Fibroblast of peridontal ligament (primary cell): ENCODE data around the gene SORL1.

ENCODE experiments used
- DNase-seq: peaks from one replicate; pipeline ENCODE4 v3.0.0-alpha.2; 2010; ENCODE audit errors: extremely low read depth

SORL1 gene

GRCh38 chr11:121429556-121429955, 22.6 kb upstream of the SORL1 start:
- no peak for DNase-seq

DNA sequence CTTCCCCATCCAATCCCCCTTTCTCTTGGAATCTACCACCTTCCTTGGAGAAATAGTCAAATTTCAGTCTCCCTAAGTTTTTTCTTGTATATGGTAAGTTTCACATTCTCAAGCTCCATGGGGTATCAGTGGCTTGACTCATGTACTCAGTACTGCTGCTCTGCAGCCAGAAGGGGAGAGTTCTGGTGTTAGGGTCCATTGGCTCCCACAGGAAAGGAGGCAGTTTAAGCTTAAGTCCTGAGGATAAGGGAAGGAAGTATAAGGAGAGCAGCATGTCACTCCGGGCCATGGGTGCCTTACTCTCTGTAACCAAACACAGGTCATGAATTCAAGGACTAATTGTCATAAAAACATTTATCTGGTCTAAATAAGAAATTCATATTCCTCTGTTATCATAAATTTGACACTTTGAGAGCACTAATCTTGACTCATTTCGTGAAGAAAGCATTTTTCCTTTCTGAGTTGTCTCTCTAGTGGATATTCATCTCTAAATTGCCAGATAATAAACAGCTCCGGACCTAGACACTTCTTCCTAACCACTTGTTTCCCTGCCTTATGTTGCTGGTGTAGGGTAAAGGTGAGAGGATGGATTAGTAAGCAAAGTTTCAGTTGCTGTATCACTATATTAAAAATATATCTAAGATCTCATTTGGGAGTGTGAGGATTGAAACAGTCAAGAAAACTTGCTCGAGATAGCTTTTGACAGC, 20.1 kb upstream of the SORL1 start:
- DNase-seq = no peak

DNA sequence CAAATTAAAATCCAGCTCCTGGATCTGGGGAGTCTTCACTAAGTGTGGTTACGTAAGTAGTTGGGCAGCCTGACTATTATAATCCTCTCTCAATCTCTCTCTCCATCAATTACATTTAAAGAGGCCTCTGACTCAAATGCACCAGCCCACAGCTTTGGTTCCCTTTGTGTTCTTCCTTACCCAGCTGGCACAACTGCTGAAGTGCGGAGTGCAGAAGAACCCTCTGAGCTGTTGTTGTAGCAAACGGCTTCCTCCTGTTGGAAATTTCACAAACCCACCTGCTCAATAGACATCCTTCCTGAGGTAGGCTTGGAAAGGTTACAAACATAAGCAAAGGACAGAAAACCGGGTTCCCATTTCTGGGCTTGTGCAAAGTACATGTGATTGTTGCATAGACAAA, 17.0 kb upstream of the SORL1 start:
- DNase-seq = no peak

- DNase-seq = no peak
These were observed 16.3 kb upstream of the SORL1 start for GRCh38 chr11:121435551-121436511.

DNA sequence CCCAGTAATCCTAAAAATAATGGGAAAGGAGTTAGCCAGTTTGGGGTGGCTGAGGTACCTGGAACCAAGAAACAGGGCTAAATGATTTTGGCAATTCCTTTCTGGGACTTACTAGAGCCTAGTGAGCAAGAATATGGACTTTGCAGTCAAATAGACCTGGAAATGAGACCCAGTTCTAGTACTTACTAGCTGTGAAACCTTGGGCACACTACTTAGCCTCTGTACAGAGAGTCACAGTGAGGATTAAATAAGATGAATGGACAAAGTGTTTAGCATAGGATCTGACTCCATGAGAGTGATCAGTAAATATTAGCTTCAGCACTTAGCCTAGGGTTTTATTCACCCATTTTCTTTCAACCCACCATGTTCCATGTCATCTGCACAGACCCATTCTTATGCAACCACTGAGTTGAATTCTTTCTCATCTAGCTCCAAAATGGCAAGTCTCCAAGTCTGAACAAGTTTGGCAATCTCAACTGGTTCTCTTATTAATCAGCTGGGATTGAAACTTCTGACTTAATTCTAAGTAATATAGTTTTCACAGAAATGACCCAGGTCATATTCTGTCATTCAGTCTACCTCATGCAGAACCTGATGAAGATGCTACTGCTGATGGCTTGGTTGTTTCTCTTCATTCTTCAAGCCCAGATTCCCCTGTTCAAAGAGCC, 15.0 kb upstream of the SORL1 start:
- peak; percentile 10 for DNase-seq

DNA sequence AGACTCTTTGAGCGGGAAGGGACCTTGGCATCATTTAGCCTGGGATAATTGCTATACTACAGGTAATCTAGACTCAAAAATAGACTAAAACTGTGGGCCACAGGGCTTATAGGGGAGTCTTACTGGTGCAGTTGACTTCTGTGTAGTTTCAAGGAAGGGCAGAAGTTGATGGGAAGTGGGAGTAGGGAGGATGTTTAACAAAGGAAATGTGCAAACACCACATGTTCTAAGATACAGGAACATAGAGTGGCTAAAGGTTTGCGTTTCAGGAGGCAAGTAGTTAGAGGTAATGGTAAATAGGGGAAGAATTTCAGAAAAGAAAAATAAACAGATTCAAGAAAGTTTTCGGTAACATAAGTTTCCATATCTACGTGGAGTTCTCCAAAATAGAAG, 14.4 kb upstream of the SORL1 start:
- no peak for DNase-seq

DNA sequence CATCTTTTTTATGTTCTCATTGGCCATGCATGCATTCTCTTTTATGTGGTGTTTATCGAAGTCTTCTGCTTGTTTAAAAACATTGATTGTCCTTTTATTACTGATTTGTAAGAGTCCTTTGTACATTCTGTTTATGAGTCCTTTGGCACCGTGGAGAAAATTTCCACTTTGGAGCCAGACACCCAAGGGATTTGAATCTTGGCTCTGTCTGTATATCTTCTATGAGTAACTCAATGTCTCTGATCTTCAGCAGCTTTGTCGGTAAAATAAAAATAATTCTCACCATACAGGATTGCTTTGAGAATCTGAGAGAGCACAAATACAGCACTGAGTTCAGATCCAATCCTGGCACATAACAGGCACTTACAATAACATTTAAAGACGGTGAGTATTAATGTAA, 12.8 kb upstream of the SORL1 start:
- no peak for DNase-seq

DNA sequence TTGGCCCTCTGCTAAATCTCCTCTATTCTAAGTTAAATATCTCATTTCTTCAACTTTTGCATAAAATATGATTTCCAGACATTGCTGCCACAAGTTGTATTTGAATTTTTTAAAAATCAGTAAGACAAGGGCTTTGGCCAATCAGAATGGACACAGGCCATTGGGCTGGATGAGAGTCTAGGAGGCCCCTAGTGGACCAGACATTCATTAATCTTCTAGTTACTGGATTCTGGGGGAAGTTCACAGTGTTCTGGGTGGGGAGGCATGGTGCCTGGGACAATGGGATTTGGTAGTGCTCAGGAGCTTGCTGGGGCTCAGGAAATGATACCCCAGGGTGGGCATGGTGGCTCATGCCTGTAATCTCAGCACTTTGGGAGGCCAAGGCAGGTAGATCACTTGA, 12.4 kb upstream of the SORL1 start:
- DNase-seq = no peak

GRCh38 chr11:121441521-121441920, 10.6 kb upstream of the SORL1 start:
- no peak for DNase-seq

DNA sequence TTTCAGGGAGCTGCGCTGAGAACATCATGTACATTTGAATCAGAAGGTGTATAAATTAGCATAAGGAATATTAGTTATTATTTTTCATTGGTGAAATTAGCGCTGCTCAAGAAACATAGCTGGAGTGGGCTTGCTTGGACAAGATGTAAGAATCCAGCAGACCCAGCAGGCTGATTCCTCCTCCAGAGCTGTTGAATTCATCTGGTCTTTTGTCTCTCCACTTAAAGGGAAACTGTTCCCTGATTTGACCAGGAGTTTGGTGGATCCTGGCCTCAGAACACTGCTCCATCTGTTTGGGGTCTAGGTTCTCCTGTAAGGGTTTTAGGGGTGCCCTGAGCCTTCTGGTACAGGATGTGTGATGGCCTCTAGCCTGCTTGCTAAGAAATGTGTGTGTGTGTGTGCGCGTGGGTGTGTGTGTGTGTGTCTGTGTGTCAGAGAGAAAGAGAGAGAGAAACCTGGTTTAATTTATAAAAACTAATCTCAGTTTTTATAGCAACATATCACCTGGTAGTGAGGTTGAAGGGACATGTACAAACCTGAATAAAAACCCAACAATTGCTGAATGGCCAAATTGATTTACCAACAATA, 8.3 kb upstream of the SORL1 start:
- DNase-seq = no peak

DNA sequence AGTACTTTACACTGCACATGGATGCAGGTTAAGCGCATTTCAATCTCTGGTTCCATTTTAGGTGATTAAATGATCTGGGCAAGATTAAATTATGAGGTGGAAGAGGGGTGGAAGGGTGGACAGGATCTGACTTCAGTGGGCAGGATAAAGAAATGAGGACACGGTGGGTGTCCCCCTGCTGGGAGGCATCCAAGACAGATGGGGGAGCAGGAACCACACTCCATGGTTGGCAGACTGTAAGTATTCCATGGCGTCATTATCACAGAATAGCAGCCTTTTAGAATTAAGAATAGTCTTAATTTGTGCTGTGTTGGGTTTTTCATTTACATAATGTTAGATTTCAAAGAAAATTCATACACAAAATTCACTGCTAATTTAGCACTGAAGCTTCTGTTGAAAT, 7.6 kb upstream of the SORL1 start:
- no peak for DNase-seq

- DNase-seq = no peak
These were observed 6.9 kb upstream of the SORL1 start for GRCh38 chr11:121445071-121445768.

GRCh38 chr11:121446752-121447156, 5.4 kb upstream of the SORL1 start:
- peak; percentile 12 for DNase-seq

DNA sequence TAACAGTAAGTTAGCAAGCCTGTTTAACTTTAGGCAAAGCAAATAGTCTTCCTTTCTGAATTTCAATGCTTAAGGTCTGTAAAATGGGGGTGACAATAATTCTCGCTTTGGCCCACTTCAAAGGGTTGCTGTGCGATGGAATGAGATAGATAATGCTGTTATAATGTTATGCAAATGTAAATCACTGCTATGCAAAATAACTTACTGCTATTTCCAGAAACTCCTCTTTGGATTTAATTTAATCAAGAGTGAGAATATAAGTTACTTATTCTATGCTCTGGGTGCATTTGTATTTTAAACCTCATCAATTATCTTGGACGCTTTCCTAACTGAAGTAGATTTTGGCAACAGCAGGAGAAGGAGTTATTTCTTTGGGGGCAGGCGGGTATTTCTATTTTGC, 4.1 kb upstream of the SORL1 start:
- no peak for DNase-seq

DNA sequence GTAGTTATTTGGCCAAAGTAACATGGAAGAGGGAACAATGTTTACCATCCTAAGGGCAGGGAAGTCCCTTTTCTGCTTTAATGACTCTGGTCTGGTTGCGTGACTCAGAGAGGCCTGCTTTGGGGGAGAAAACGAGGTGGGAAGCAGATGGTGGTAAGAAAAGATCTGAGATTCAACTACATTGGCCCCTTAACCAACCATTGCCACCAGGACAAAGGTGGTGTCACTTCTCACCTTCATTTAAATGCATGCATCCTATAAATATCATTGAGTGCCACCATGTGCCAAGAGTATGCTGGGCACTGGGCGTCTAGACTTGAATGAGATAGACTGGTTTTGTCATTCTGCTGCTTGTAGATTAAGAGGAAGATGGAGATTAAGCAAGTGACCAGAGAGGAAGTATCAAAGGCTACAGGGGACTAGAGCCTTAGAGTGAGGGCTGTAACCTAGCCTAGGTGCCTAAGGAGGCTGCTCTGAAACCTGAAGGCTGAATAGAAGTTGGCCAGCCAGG, 3.6 kb upstream of the SORL1 start:
- DNase-seq = no peak

- DNase-seq = no peak
These were observed 3.0 kb upstream of the SORL1 start for GRCh38 chr11:121449123-121449522.

DNA sequence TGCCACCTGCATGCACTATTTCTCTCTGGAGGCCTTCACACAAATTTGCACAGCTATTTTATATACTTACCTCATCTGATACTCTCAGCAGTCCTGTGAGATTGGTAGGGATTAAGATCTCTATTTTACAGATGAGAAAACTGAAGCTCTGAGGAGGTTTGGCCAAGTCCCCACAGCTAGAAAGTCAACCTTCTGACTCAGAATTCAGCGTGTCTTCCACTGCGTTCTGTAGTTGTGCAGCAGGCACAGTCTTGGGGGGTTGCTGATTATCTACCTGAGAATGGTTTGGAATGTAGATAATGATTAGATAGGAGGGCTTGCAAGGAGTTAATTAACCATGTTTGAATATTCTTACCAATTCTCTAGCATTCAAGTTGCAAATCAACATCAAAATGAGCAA, 2.5 kb upstream of the SORL1 start:
- no peak for DNase-seq

DNA sequence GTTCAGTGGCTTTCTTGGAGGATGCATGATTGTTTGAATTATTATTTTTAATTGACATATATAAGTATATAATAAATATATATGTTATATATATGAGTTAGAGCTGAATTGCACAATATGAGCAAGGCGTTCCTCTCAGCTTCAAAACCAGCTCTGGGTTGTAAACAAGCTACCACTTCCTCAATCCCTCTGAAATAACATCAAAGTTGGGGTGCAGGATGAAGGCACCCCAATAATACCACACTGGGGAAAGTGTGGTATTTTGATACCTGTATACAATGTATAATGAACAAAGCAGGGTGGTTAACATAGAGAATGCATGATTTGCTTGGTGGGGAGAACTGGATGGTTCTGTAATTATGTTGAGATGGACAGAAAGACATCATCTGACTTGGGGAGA, 1.7 kb upstream of the SORL1 start:
- no peak for DNase-seq

DNA sequence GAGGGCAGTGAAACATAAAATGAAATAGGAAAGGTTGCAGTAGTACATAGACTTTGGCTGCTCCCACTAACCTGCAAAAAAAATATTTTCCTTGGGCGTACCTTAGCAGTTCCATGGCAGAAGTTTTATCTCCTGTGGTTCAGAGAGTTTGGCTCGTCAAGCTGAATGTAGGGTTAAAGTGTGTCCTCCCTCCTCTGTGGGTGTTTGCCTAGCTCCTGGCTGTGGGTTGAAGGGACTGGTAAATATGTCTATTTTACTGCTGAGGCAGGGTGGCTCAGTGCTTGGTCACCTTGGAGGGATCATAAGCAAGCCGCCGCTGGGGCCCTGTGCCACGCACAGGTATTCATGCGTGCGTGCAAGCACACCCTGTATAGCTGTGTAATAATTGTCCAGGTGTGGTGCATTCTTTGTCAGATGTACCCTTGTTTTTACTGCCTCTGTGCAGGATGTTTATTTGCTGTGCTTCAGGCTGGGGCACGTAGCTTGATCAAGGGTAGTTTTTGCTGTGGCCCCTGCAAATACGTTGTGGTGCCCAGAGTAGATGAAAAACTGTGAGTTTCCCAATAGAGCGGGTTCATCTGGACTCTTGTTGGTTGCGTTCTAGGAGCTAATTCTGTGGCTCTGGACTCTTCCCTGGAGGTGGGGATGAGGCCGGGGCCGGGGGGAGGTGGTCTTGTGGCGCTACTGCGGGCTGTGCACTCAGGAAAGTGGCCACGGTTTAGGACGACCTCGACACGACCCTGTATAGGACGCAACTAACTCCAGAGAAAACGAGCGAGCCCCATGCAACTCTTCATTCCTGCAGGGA, 732 bp upstream of the SORL1 start:
- no peak for DNase-seq

- DNase-seq = no peak
These were observed 566 bp downstream of the SORL1 start, which contains the start of gene SORL1-AS1 for GRCh38 chr11:121452609-121453150. SORL1-AS1 (minus strand) TSS chr11:121452967.
